Progenitor cell of endocrine pancreas (in vitro differentiated cells): ENCODE results near the gene PCTP. TPM values are rescaled to one million over a fixed set of nuclear protein-coding genes. Genes with fewer than 3 reads are reported as not detected.

ENCODE experiments used
- DNase-seq: peaks from one replicate; pipeline ENCODE4 v3.0.0; 2021; ENCODE audit warnings: low spot score; ENCODE audit not compliant: unreplicated experiment
- H3K27ac Mint-ChIP-seq: 2 replicates; pipeline ENCODE4 v1.8.0; 2021; ENCODE audit warnings: mild to moderate bottlenecking, moderate library complexity, mixed read lengths
- H3K27me3 Mint-ChIP-seq: 2 replicates; pipeline ENCODE4 v1.8.0; 2021; ENCODE audit warnings: mixed read lengths
- H3K36me3 Mint-ChIP-seq: 2 replicates; pipeline ENCODE4 v1.8.0; 2022; ENCODE audit warnings: mixed read lengths; ENCODE audit not compliant: insufficient read depth
- H3K4me1 Mint-ChIP-seq: 2 replicates; pipeline ENCODE4 v1.8.0; 2021; ENCODE audit warnings: low read depth, mixed read lengths
- H3K4me3 Mint-ChIP-seq: 2 replicates; pipeline ENCODE4 v1.8.0; 2021; ENCODE audit warnings: low read depth, mild to moderate bottlenecking, moderate library complexity, mixed read lengths
- H3K9me3 Mint-ChIP-seq: 2 replicates; pipeline ENCODE4 v1.8.0; 2021; ENCODE audit warnings: low read depth, mixed read lengths
- CTCF ChIP-seq: fragments of 200-600 bp; sonication (generic); IDR thresholded peaks from one replicate; pipeline ENCODE4 v1.5.0; 2021; ENCODE audit warnings: antibody characterized with exemption, mild to moderate bottlenecking; ENCODE audit not compliant: unreplicated experiment
- total RNA-seq: library from RNA; stranded (reverse); gene quantifications from 2 replicates; pipeline ENCODE4 v1.2.1, GENCODE V29; 2021

The PCTP gene
- total RNA-seq, 1 donor from 2014 or later, result 25.4 TPM

- Mint-ChIP-seq H3K9me3 (no peaks in the 10 kb centered on the region), H3K27ac (no peak overlapping the region), H3K4me1 (peaks cover 21% of the 10 kb centered on the region), H3K4me3 (no peak overlapping the region), H3K27me3 (peaks cover 4% of the 10 kb centered on the region), H3K36me3 (no peaks in the 10 kb centered on the region)
- TF ChIP-seq CTCF, result no peak
- no peak for DNase-seq
Measured at GRCh38 chr17:55731586-55732250, 19.1 kb upstream of the PCTP start.

- no peaks in the 10 kb centered on the region for H3K9me3 Mint-ChIP-seq
- H3K27ac Mint-ChIP-seq, result no peak overlapping the region
- DNase-seq, result no peak
- no peaks in the 10 kb centered on the region for H3K36me3 Mint-ChIP-seq
- no peaks in the 10 kb centered on the region for H3K27me3 Mint-ChIP-seq
- no peak overlapping the region for H3K4me3 Mint-ChIP-seq
- TF ChIP-seq CTCF, result no peak
- H3K4me1 Mint-ChIP-seq, result peaks cover 16% of the 10 kb centered on the region
Measured at GRCh38 chr17:55734128-55734781, 16.6 kb upstream of the PCTP start.

DNA sequence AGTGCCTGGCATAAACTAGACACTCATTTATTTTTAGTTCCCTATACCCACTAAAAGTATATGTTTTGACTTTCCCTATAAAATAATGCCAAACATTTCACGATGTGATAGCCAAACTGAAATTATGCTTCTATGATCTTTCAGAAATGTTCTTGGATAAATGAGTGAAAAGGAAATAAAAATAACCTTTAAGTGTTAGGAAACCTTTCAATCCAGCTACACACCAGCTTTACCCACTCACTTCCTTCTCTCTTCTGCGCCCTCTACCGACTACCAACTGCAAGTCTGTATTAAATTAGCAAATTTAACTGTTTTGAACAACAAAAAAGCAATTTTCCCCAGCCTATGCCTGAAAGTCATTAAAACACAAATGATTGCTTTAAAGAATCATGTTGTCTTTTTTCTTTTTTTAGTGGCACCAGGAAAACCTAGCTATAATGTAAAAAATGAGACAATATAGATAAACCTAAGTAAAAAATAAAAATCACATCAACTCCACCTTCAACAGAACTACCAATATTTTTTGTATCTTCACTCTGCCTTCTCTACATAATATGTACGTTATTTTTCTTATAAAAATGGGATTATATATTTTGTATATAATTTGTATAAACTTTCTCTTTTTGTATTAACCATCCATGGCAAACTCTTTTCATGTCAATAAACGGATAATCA, 15.0 kb upstream of the PCTP start:
- no peaks in the 10 kb centered on the region for H3K27me3 Mint-ChIP-seq
- no peaks in the 10 kb centered on the region for H3K36me3 Mint-ChIP-seq
- no peak overlapping the region for H3K4me3 Mint-ChIP-seq
- TF ChIP-seq CTCF, result peak; percentile 64
- no peaks in the 10 kb centered on the region for H3K9me3 Mint-ChIP-seq
- H3K27ac Mint-ChIP-seq, result no peak overlapping the region
- no peak for DNase-seq
- H3K4me1 Mint-ChIP-seq, result peaks cover 16% of the 10 kb centered on the region

DNA sequence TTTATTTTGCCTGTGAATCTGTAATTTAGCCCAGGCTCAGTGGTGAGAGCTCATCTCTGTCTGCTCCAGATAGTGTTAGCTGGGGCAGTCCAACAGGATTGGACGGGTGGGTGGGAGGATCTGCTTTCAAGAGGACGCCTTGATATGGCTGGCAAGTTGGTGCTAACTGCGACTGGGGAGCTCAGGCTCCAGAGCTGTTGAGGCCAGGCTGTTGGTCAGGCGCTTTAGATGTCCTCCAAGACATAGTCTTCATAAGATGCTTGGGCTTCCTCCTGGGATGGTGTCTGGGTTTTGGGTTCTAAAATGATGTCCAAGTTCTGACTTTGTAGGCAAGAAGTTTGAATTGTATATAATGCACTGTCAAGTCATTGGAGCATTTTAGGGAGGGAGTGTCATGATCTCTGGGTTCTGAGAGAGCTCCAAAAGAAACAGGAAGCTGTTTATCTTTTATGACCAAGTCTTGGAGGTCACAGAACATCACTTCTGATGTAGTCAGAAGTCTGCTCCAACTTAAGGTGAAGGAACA, 12.8 kb upstream of the PCTP start:
- no peaks in the 10 kb centered on the region for H3K9me3 Mint-ChIP-seq
- peaks cover 9% of the 10 kb centered on the region for H3K4me1 Mint-ChIP-seq
- DNase-seq, result no peak
- no peaks in the 10 kb centered on the region for H3K36me3 Mint-ChIP-seq
- H3K27ac Mint-ChIP-seq, result no peak overlapping the region
- H3K4me3 Mint-ChIP-seq, result no peak overlapping the region
- H3K27me3 Mint-ChIP-seq, result no peaks in the 10 kb centered on the region
- no peak for TF ChIP-seq CTCF

DNA sequence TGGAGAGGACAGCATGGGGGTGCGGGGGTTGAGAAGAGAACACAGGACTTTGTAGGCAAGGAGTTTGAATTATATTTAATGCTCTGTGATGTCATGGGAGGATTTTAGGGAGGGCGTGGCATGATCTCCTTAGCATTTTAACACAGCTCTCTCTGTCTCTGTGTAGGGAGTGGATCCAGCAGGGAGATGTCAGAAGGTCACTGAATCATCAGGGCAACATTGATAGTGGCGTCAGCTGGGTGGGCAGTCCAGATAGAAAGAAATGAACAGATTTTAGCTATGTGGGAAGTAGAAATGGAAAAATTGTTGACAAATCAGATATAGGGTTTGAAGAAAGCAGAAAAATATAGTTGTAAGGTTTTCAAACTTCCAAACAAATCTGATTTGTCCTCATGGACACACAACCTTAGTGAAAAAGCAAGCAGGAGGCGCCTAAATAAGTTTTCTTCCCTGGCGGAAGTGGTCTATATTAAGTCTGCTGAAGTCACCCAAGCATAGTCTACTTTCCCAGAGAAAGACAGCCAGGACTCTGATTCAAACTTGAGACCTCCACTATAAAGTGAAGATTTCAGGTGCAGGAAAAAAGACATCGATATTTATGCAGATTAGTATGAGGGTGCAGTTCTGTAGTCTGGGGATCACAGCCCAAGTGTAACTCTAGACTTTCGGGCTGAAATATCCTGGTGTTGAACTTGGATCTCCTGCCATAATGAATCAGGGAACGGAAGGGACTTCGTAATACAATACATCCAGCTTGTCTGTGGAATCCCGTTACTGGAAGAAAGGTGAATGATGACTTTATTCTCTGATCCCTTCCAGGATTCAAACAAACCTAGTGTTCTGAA, 10.1 kb upstream of the PCTP start:
- Mint-ChIP-seq H3K27me3 (no peaks in the 10 kb centered on the region), H3K36me3 (no peaks in the 10 kb centered on the region), H3K27ac (no peak overlapping the region), H3K4me1 (peaks cover 3% of the 10 kb centered on the region), H3K9me3 (no peaks in the 10 kb centered on the region), H3K4me3 (no peak overlapping the region)
- DNase-seq, result no peak
- no peak for TF ChIP-seq CTCF
